CD4-positive, alpha-beta memory T cell (primary cell): ENCODE measurements around the gene TSPAN11. TPM values are rescaled to one million over a fixed set of nuclear protein-coding genes. Genes with fewer than 3 reads are reported as not detected.

Experiments
- CTCF ChIA-PET: fragments of 350-600 bp; sonication (Branson Sonifier 250); formaldehyde crosslinking; loops from one replicate; lab custom pipeline; 2021; ENCODE audit warnings: inconsistent platforms; ENCODE audit not compliant: partially characterized antibody; lab: Charles Lee
- POLR2A ChIA-PET: fragments of 350-600 bp; sonication (Branson Sonifier 250); formaldehyde crosslinking; loops from one replicate; lab custom pipeline; 2021; ENCODE audit not compliant: partially characterized antibody; lab: Charles Lee
- DNase-seq, 5 donors: peaks; one replicate each; pipeline versions ENCODE4 v3.0.0 to v3.0.0-alpha.2; 2020 to 2022; ENCODE audit warnings: mixed read lengths in 1 of 5
- H3K27ac ChIP-seq: one replicate; pipeline ENCODE4 v1.7.0; 2013; ENCODE audit warnings: low read depth, low read length
- H3K27me3 ChIP-seq: 2 replicates; pipeline ENCODE4 v1.7.0; 2013; ENCODE audit warnings: mild to moderate bottlenecking, low read length, moderate library complexity; ENCODE audit not compliant: insufficient read depth
- H3K36me3 ChIP-seq: 2 replicates; pipeline ENCODE4 v1.7.0; 2013; ENCODE audit warnings: mild to moderate bottlenecking, low read length, moderate library complexity; ENCODE audit not compliant: insufficient read depth
- H3K4me1 ChIP-seq: 2 replicates; pipeline ENCODE4 v1.7.0; 2013; ENCODE audit warnings: mild to moderate bottlenecking, low read length, moderate library complexity; ENCODE audit not compliant: insufficient read depth
- H3K4me3 ChIP-seq, 2 donors: one replicate each; pipeline ENCODE4 v1.7.0; 2013; ENCODE audit warnings: low read length in 2 of 2, mild to moderate bottlenecking in 1 of 2
- H3K9me3 ChIP-seq, 2 donors: one replicate each; pipeline ENCODE4 v1.7.0; 2013; ENCODE audit warnings: low read length in 2 of 2, control low read depth in 1 of 2; ENCODE audit not compliant: control insufficient read depth in 1 of 2
- H3K27ac Mint-ChIP-seq, 7 donors: one replicate each; pipeline ENCODE4 v1.8.0; 2020 to 2021; ENCODE audit warnings: mixed read lengths in 7 of 7, mild to moderate bottlenecking in 6 of 7, inconsistent platforms in 3 of 7, moderate library complexity in 3 of 7
- H3K27me3 Mint-ChIP-seq, 2 donors: one replicate each; pipeline ENCODE4 v1.8.0; 2020 to 2021; ENCODE audit warnings: mixed read lengths in 2 of 2
- H3K36me3 Mint-ChIP-seq, 2 donors: one replicate each; pipeline ENCODE4 v1.8.0; 2020 to 2021; ENCODE audit warnings: mixed read lengths in 2 of 2, inconsistent platforms in 1 of 2, mild to moderate bottlenecking in 1 of 2
- H3K4me1 Mint-ChIP-seq, 4 donors: one replicate each; pipeline ENCODE4 v1.8.0; 2020 to 2021; ENCODE audit warnings: mixed read lengths in 4 of 4, mild to moderate bottlenecking in 1 of 4
- H3K4me3 Mint-ChIP-seq, 8 donors: one replicate each; pipeline ENCODE4 v1.8.0; 2020 to 2021; ENCODE audit warnings: mixed read lengths in 8 of 8, mild to moderate bottlenecking in 7 of 8, moderate library complexity in 6 of 8, inconsistent platforms in 3 of 8
- H3K9me3 Mint-ChIP-seq, 8 donors: one replicate each; pipeline ENCODE4 v1.8.0; 2020 to 2021; ENCODE audit warnings: mixed read lengths in 8 of 8, mild to moderate bottlenecking in 5 of 8, inconsistent platforms in 3 of 8, moderate library complexity in 1 of 8
- intact Hi-C: fragments of 100-400 bp; cut with micrococcal nuclease; formaldehyde crosslinking; loops from one replicate; pipeline ENCODE4 v1.15.1; 2023
- polyA plus RNA-seq, 2 donors: library from polyadenylated mRNA; unstranded; fragments of 300-500 nt; fragmentation: Illumina TruSeq; gene quantifications; one replicate each; pipeline ENCODE4 v1.2.3, GENCODE V29; 2021
- total RNA-seq, 2 experiments: library from RNA; stranded (reverse); gene quantifications; one replicate each; pipeline ENCODE4 v1.2.3, GENCODE V29; 2021

TSPAN11 gene
- total and polyA plus RNA-seq, 4 experiments from 2014 or later: not detected

DNA sequence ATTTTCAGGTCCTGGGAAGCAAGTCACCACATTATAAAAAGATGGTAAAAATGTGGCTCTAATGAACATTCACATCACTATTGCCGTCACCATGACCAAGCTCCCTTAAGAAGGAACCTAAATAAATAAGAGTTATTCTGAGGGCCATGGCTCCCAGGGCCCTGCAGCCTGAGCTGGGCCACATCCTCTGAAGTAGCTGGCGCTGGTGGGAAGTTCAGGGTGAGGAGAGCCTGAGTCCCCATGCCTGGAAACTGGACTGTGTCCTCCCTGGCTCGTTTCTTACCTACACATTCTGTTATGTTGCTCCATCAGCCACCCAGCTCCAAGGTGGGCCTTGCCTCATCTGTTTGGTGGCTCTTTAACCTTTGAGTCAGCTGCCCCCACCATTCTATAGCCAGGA, 42.5 kb downstream of the TSPAN11 start:
- Histone ChIP-seq H3K27me3 (no peaks in the 10 kb centered on the region), H3K9me3 (no peaks in the 10 kb centered on the region), H3K4me3 (no peak overlapping the region), H3K4me1 (no peaks in the 10 kb centered on the region), H3K27ac (no peak overlapping the region), H3K36me3 (no peaks in the 10 kb centered on the region)
- ChIA-PET CTCF (no interaction called here), POLR2A (no interaction called here)
- Mint-ChIP-seq H3K4me3 (no peak overlapping the region), H3K27me3 (peaks cover 4 to 17% of the 10 kb centered on the region in 2 donors), H3K4me1 (no peaks in the 10 kb centered on the region), H3K9me3 (no peaks in the 10 kb centered on the region), H3K27ac (no peak overlapping the region), H3K36me3 (no peaks in the 10 kb centered on the region)
- no peak for DNase-seq
- intact Hi-C loops: no loop called here

- POLR2A ChIA-PET: no interaction called here
- Mint-ChIP-seq H3K4me1 (no peaks in the 10 kb centered on the region), H3K27ac (no peak overlapping the region), H3K27me3 (peaks cover 3 to 15% of the 10 kb centered on the region in 2 donors), H3K9me3 (no peaks in the 10 kb centered on the region), H3K36me3 (no peaks in the 10 kb centered on the region), H3K4me3 (peak overlapping the region in 1 of 8 donors; percentile 35)
- no peak overlapping the region for H3K4me3 ChIP-seq
- H3K9me3 ChIP-seq: no peaks in the 10 kb centered on the region
- no peak overlapping the region for H3K27ac ChIP-seq
- CTCF ChIA-PET: no interaction called here
- no peaks in the 10 kb centered on the region for H3K36me3 ChIP-seq
- H3K27me3 ChIP-seq: no peaks in the 10 kb centered on the region
- intact Hi-C loops: no loop called here
- no peaks in the 10 kb centered on the region for H3K4me1 ChIP-seq
- no peak for DNase-seq
These were observed 43.3 kb downstream of the TSPAN11 start for GRCh38 chr12:30969606-30970395.

DNA sequence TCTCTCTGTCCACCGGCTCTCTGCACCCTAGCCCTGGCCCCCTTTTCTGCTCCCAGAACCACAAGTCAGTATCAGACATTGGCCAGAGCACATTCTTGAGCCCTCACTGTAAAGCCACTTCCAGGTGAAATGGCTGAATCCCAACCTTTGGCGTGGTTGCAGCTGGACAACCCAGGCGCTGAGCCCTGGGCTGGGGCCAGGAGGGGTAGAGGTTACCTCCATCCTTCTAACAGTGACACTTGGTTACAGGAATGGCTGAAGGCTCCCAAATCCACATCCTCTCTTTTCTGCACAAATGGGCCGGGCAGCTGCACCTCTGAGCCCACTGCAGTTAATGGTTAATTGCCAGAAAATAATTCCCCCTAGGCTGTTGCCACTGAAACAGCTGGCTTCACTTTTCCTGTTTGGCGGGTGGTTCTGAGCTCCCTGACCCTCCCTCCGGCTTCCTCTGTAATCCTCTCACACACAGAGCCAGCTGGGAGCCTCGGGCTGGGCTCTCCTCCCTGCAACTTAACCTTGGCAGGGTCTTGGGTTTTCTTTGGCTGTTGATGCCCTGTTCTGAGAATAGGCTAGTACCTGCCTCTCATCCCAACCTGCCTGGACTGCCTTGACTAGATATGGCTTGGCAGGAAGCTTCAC, 44.1 kb downstream of the TSPAN11 start:
- Histone ChIP-seq H3K9me3 (no peaks in the 10 kb centered on the region), H3K4me3 (no peak overlapping the region), H3K36me3 (no peaks in the 10 kb centered on the region), H3K4me1 (no peaks in the 10 kb centered on the region), H3K27ac (no peak overlapping the region), H3K27me3 (no peaks in the 10 kb centered on the region)
- Mint-ChIP-seq H3K27ac (no peak overlapping the region), H3K4me3 (peak overlapping the region in 1 of 8 donors; percentile 13), H3K36me3 (no peaks in the 10 kb centered on the region), H3K9me3 (no peaks in the 10 kb centered on the region), H3K4me1 (no peaks in the 10 kb centered on the region), H3K27me3 (peaks cover 3 to 10% of the 10 kb centered on the region in 2 donors)
- DNase-seq: no peak
- ChIA-PET POLR2A (no interaction called here), CTCF (no interaction called here)
- intact Hi-C loops: no loop called here

DNA sequence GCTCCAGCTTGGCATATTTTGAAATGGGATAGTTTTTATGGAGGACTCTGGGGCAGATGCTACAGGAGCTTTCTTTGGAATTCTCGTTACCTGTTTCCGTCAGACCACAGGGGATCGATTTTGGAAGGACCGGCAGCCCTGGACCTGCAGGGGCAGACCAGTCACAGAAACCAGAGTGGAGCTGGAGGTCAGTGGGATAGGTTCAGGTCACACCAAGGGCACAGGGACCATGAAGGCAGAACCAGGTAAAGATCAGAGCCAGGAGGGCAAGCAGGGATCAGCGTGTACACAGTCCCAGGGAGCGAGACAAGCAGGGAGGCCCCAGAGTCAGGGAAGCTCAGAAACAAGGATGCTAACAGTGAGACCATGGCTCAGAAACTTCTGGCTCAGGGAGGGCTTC, 45.5 kb downstream of the TSPAN11 start:
- no peak overlapping the region for H3K27ac ChIP-seq
- H3K9me3 ChIP-seq: no peaks in the 10 kb centered on the region
- CTCF ChIA-PET: no interaction called here
- no peaks in the 10 kb centered on the region for H3K36me3 ChIP-seq
- no peaks in the 10 kb centered on the region for H3K4me1 ChIP-seq
- no peaks in the 10 kb centered on the region for H3K9me3 Mint-ChIP-seq
- intact Hi-C loops: no loop called here
- H3K4me1 Mint-ChIP-seq: no peaks in the 10 kb centered on the region
- H3K27ac Mint-ChIP-seq: no peak overlapping the region
- H3K27me3 Mint-ChIP-seq: peaks cover 3 to 10% of the 10 kb centered on the region in 2 donors
- no peak overlapping the region for H3K4me3 Mint-ChIP-seq
- POLR2A ChIA-PET: no interaction called here
- no peaks in the 10 kb centered on the region for H3K27me3 ChIP-seq
- no peaks in the 10 kb centered on the region for H3K36me3 Mint-ChIP-seq
- DNase-seq: no peak
- no peak overlapping the region for H3K4me3 ChIP-seq

GRCh38 chr12:30973175-30973574, 46.6 kb downstream of the TSPAN11 start:
- no peak for DNase-seq
- Mint-ChIP-seq H3K27me3 (peaks cover 3 to 10% of the 10 kb centered on the region in 2 donors), H3K9me3 (no peaks in the 10 kb centered on the region), H3K36me3 (no peaks in the 10 kb centered on the region), H3K4me3 (no peak overlapping the region), H3K4me1 (no peaks in the 10 kb centered on the region), H3K27ac (no peak overlapping the region)
- POLR2A ChIA-PET: no interaction called here
- H3K4me1 ChIP-seq: no peaks in the 10 kb centered on the region
- CTCF ChIA-PET: no interaction called here
- no peaks in the 10 kb centered on the region for H3K36me3 ChIP-seq
- no peak overlapping the region for H3K4me3 ChIP-seq
- H3K9me3 ChIP-seq: no peaks in the 10 kb centered on the region
- intact Hi-C loops: no loop called here
- H3K27ac ChIP-seq: no peak overlapping the region
- H3K27me3 ChIP-seq: no peaks in the 10 kb centered on the region

DNA sequence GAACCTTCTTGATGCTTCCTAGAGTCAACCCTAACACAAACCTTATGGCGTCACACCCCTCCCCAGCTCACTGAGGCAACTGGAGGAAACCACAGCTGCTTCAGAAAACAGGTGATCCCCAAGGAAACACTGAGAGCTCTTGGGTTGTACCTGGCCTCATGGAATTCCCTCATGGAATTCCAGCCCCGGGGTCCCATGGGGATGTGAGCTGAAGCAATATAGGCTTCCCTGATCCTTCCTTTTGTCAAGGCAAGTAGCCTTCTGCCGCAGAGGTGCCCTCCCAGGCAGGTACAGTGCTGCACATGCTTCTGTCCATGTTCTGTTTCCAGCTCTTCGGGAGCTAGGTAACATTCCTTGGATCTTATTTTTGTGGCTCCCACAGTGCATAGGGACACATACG, 47.3 kb downstream of the TSPAN11 start:
- POLR2A ChIA-PET: no interaction called here
- H3K4me3 ChIP-seq: no peak overlapping the region
- no peaks in the 10 kb centered on the region for H3K9me3 Mint-ChIP-seq

GRCh38 chr12:30974746-30975500, 48.4 kb downstream of the TSPAN11 start:
- Mint-ChIP-seq H3K27ac (no peak overlapping the region), H3K4me1 (no peaks in the 10 kb centered on the region), H3K4me3 (no peak overlapping the region), H3K36me3 (no peaks in the 10 kb centered on the region), H3K9me3 (no peaks in the 10 kb centered on the region), H3K27me3 (peaks cover 3 to 10% of the 10 kb centered on the region in 2 donors)
- no peaks in the 10 kb centered on the region for H3K4me1 ChIP-seq
- no peaks in the 10 kb centered on the region for H3K36me3 ChIP-seq
- intact Hi-C loops: no loop called here
- ChIA-PET POLR2A (no interaction called here), CTCF (no interaction called here)
- H3K9me3 ChIP-seq: no peaks in the 10 kb centered on the region
- no peak for DNase-seq
- H3K27me3 ChIP-seq: no peaks in the 10 kb centered on the region
- no peak overlapping the region for H3K4me3 ChIP-seq
- no peak overlapping the region for H3K27ac ChIP-seq

More for the DNA sequence above, 47.3 kb downstream of the TSPAN11 start:
- no peaks in the 10 kb centered on the region for H3K4me1 ChIP-seq
- H3K27ac Mint-ChIP-seq: no peak overlapping the region
- H3K27me3 Mint-ChIP-seq: peaks cover 3 to 10% of the 10 kb centered on the region in 2 donors
- no peaks in the 10 kb centered on the region for H3K9me3 ChIP-seq
- CTCF ChIA-PET: no interaction called here
- no peak for DNase-seq
- no peaks in the 10 kb centered on the region for H3K4me1 Mint-ChIP-seq
- H3K36me3 Mint-ChIP-seq: no peaks in the 10 kb centered on the region
- no peak overlapping the region for H3K27ac ChIP-seq
- intact Hi-C loops: no loop called here
- no peaks in the 10 kb centered on the region for H3K36me3 ChIP-seq
- H3K4me3 Mint-ChIP-seq: no peak overlapping the region
- no peaks in the 10 kb centered on the region for H3K27me3 ChIP-seq
